Osteocyte (in vitro differentiated cells): ENCODE data around the gene PTPRD. TPM values are rescaled to one million over a fixed set of nuclear protein-coding genes. Genes with fewer than 3 reads are reported as not detected.

Experiments used
- DNase-seq: peaks from one replicate; pipeline ENCODE4 v3.0.0; 2021; ENCODE audit warnings: mixed read lengths; ENCODE audit not compliant: unreplicated experiment; ENCODE audit errors: extremely low spot score
- H3K27ac Mint-ChIP-seq: one replicate; pipeline ENCODE4 v1.8.0; 2021; ENCODE audit warnings: mild to moderate bottlenecking, mixed read lengths; ENCODE audit not compliant: unreplicated experiment
- H3K27me3 Mint-ChIP-seq: one replicate; pipeline ENCODE4 v1.8.0; 2021; ENCODE audit warnings: mixed read lengths; ENCODE audit not compliant: unreplicated experiment
- H3K36me3 Mint-ChIP-seq: one replicate; pipeline ENCODE4 v1.8.0; 2021; ENCODE audit warnings: mixed read lengths; ENCODE audit not compliant: unreplicated experiment
- H3K4me1 Mint-ChIP-seq: one replicate; pipeline ENCODE4 v1.8.0; 2021; ENCODE audit warnings: mixed read lengths; ENCODE audit not compliant: unreplicated experiment
- H3K4me3 Mint-ChIP-seq: one replicate; pipeline ENCODE4 v1.8.0; 2021; ENCODE audit warnings: mild to moderate bottlenecking, moderate library complexity, mixed read lengths; ENCODE audit not compliant: unreplicated experiment
- H3K9me3 Mint-ChIP-seq: one replicate; pipeline ENCODE4 v1.8.0; 2021; ENCODE audit warnings: mixed read lengths; ENCODE audit not compliant: unreplicated experiment
- CTCF ChIP-seq: fragments of 200-600 bp; sonication (generic); IDR thresholded peaks from 2 replicates; pipeline ENCODE4 v1.5.0; 2021; ENCODE audit warnings: antibody characterized with exemption, mild to moderate bottlenecking, moderate library complexity
- total RNA-seq: library from RNA; stranded (reverse); gene quantifications from 2 replicates; pipeline ENCODE4 v1.2.1, GENCODE V29; 2021

The PTPRD gene
- total RNA-seq, 1 donor from 2014 or later = 5.4 TPM

GRCh38 chr9:9565700-9566099 lies 1047.1 kb downstream of the PTPRD start:
- Mint-ChIP-seq H3K9me3 (no peaks in the 10 kb centered on the region), H3K4me3 (no peak overlapping the region), H3K27me3 (peaks cover 15% of the 10 kb centered on the region), H3K27ac (no peak overlapping the region), H3K36me3 (no peaks in the 10 kb centered on the region), H3K4me1 (no peaks in the 10 kb centered on the region)
- TF ChIP-seq CTCF = no peak
- DNase-seq = no peak

- H3K27ac Mint-ChIP-seq = no peak overlapping the region
- no peak for DNase-seq
- H3K4me1 Mint-ChIP-seq = no peaks in the 10 kb centered on the region
Measured at GRCh38 chr9:9563817-9564216, 1049.0 kb downstream of the PTPRD start.

GRCh38 chr9:9560382-9561035 lies 1052.3 kb downstream of the PTPRD start:
- no peaks in the 10 kb centered on the region for H3K36me3 Mint-ChIP-seq
- no peak for DNase-seq
- H3K27ac Mint-ChIP-seq = no peak overlapping the region
- H3K4me1 Mint-ChIP-seq = no peaks in the 10 kb centered on the region
- TF ChIP-seq CTCF = no peak
- no peak overlapping the region for H3K4me3 Mint-ChIP-seq
- no peaks in the 10 kb centered on the region for H3K9me3 Mint-ChIP-seq
- H3K27me3 Mint-ChIP-seq = peaks cover 9% of the 10 kb centered on the region

More at GRCh38 chr9:9563817-9564216, 1049.0 kb downstream of the PTPRD start:
- no peaks in the 10 kb centered on the region for H3K36me3 Mint-ChIP-seq
- TF ChIP-seq CTCF = no peak
- no peaks in the 10 kb centered on the region for H3K9me3 Mint-ChIP-seq
- H3K27me3 Mint-ChIP-seq = peaks cover 10% of the 10 kb centered on the region
- no peak overlapping the region for H3K4me3 Mint-ChIP-seq

- no peak overlapping the region for H3K27ac Mint-ChIP-seq
- peaks cover 9% of the 10 kb centered on the region for H3K27me3 Mint-ChIP-seq
- TF ChIP-seq CTCF = no peak
- no peaks in the 10 kb centered on the region for H3K4me1 Mint-ChIP-seq
- no peaks in the 10 kb centered on the region for H3K36me3 Mint-ChIP-seq
- peak; percentile 75 for DNase-seq
- no peaks in the 10 kb centered on the region for H3K9me3 Mint-ChIP-seq
- H3K4me3 Mint-ChIP-seq = no peak overlapping the region
Measured at GRCh38 chr9:9558907-9559306, 1053.9 kb downstream of the PTPRD start.

- Mint-ChIP-seq H3K4me3 (no peak overlapping the region), H3K4me1 (no peaks in the 10 kb centered on the region), H3K27me3 (peaks cover 5% of the 10 kb centered on the region), H3K36me3 (no peaks in the 10 kb centered on the region), H3K9me3 (no peaks in the 10 kb centered on the region), H3K27ac (no peak overlapping the region)
- no peak for TF ChIP-seq CTCF
- DNase-seq = no peak
Measured at GRCh38 chr9:9557804-9558334, 1054.9 kb downstream of the PTPRD start.
